ENCODE data around the gene GOLGA8K.
"Not testable (repeated sequence)": the region's sequence is repeated elsewhere in the genome, so short reads cannot be mapped to it uniquely, and the experiment has no call there.

Gene GOLGA8K

GRCh38 chr15:32366492-32366891 is 36.6 kb downstream of the GOLGA8K start:
- H3K4me1 Mint-ChIP-seq (ENCODE audit: low read depth); H3K27ac Mint-ChIP-seq; H3K27me3 Mint-ChIP-seq; H3K9me3 Mint-ChIP-seq; H3K36me3 Mint-ChIP-seq (ENCODE audit: low read depth); H3K4me3 Mint-ChIP-seq; DNase-seq: not testable (repeated sequence)

GRCh38 chr15:32365955-32366354 is 37.1 kb downstream of the GOLGA8K start:
- H3K27me3 Mint-ChIP-seq; H3K4me1 Mint-ChIP-seq (ENCODE audit: low read depth); H3K9me3 Mint-ChIP-seq; H3K27ac Mint-ChIP-seq; DNase-seq; H3K4me3 Mint-ChIP-seq; H3K36me3 Mint-ChIP-seq (ENCODE audit: low read depth): not testable (repeated sequence)

- H3K27me3 Mint-ChIP-seq; DNase-seq; H3K4me3 Mint-ChIP-seq; H3K4me1 Mint-ChIP-seq (ENCODE audit: low read depth); H3K9me3 Mint-ChIP-seq; H3K27ac Mint-ChIP-seq; H3K36me3 Mint-ChIP-seq (ENCODE audit: low read depth): not testable (repeated sequence)
Observed at GRCh38 chr15:32364944-32365343, 38.1 kb downstream of the GOLGA8K start.

- not testable (repeated sequence) for H3K9me3 Mint-ChIP-seq; H3K4me3 Mint-ChIP-seq; H3K4me1 Mint-ChIP-seq (ENCODE audit: low read depth); DNase-seq; H3K27ac Mint-ChIP-seq; H3K36me3 Mint-ChIP-seq (ENCODE audit: low read depth); H3K27me3 Mint-ChIP-seq
Observed at GRCh38 chr15:32363449-32363848, 39.6 kb downstream of the GOLGA8K start.

- DNase-seq; H3K4me3 Mint-ChIP-seq; H3K36me3 Mint-ChIP-seq (ENCODE audit: low read depth); H3K9me3 Mint-ChIP-seq; H3K4me1 Mint-ChIP-seq (ENCODE audit: low read depth); H3K27ac Mint-ChIP-seq; H3K27me3 Mint-ChIP-seq: not testable (repeated sequence)
Observed at GRCh38 chr15:32361662-32362061, 41.4 kb downstream of the GOLGA8K start.

GRCh38 chr15:32358462-32358861 is 44.6 kb downstream of the GOLGA8K start:
- H3K9me3 Mint-ChIP-seq; H3K36me3 Mint-ChIP-seq (ENCODE audit: low read depth); H3K27ac Mint-ChIP-seq; DNase-seq; H3K4me3 Mint-ChIP-seq; H3K4me1 Mint-ChIP-seq (ENCODE audit: low read depth); H3K27me3 Mint-ChIP-seq: not testable (repeated sequence)

- not testable (repeated sequence) for H3K27ac Mint-ChIP-seq; H3K27me3 Mint-ChIP-seq; H3K4me3 Mint-ChIP-seq; H3K4me1 Mint-ChIP-seq (ENCODE audit: low read depth); DNase-seq; H3K9me3 Mint-ChIP-seq; H3K36me3 Mint-ChIP-seq (ENCODE audit: low read depth)
Observed at GRCh38 chr15:32356909-32357308, 46.2 kb downstream of the GOLGA8K start.

GRCh38 chr15:32352748-32353147 is 50.3 kb downstream of the GOLGA8K start:
- H3K9me3 Mint-ChIP-seq; H3K4me3 Mint-ChIP-seq; H3K4me1 Mint-ChIP-seq (ENCODE audit: low read depth); H3K36me3 Mint-ChIP-seq (ENCODE audit: low read depth); H3K27me3 Mint-ChIP-seq; H3K27ac Mint-ChIP-seq; DNase-seq: not testable (repeated sequence)

GRCh38 chr15:32350563-32351220 is 52.4 kb downstream of the GOLGA8K start:
- DNase-seq; H3K4me3 Mint-ChIP-seq; H3K36me3 Mint-ChIP-seq (ENCODE audit: low read depth); H3K4me1 Mint-ChIP-seq (ENCODE audit: low read depth); H3K27me3 Mint-ChIP-seq; H3K27ac Mint-ChIP-seq; H3K9me3 Mint-ChIP-seq: not testable (repeated sequence)

- not testable (repeated sequence) for H3K27ac Mint-ChIP-seq; H3K9me3 Mint-ChIP-seq; H3K4me3 Mint-ChIP-seq; H3K27me3 Mint-ChIP-seq; H3K36me3 Mint-ChIP-seq (ENCODE audit: low read depth); H3K4me1 Mint-ChIP-seq (ENCODE audit: low read depth)
- DNase-seq, result peak; percentile 32
Observed at GRCh38 chr15:32347037-32347436, 56.1 kb downstream of the GOLGA8K start.

GRCh38 chr15:32345978-32346547 is 57.0 kb downstream of the GOLGA8K start:
- H3K4me3 Mint-ChIP-seq; H3K27ac Mint-ChIP-seq; H3K36me3 Mint-ChIP-seq (ENCODE audit: low read depth); H3K9me3 Mint-ChIP-seq; H3K4me1 Mint-ChIP-seq (ENCODE audit: low read depth); DNase-seq; H3K27me3 Mint-ChIP-seq: not testable (repeated sequence)

GRCh38 chr15:32343921-32344320 is 59.2 kb downstream of the GOLGA8K start:
- not testable (repeated sequence) for H3K36me3 Mint-ChIP-seq (ENCODE audit: low read depth); DNase-seq; H3K27me3 Mint-ChIP-seq; H3K4me3 Mint-ChIP-seq; H3K4me1 Mint-ChIP-seq (ENCODE audit: low read depth); H3K27ac Mint-ChIP-seq; H3K9me3 Mint-ChIP-seq
